ENCODE results near the gene ACOT11. TPM values are rescaled to one million over a fixed set of nuclear protein-coding genes. Genes with fewer than 3 reads are reported as not detected.

Gene ACOT11
- polyA plus RNA-seq, 1 donor from 2014 or later: not detected

DNA sequence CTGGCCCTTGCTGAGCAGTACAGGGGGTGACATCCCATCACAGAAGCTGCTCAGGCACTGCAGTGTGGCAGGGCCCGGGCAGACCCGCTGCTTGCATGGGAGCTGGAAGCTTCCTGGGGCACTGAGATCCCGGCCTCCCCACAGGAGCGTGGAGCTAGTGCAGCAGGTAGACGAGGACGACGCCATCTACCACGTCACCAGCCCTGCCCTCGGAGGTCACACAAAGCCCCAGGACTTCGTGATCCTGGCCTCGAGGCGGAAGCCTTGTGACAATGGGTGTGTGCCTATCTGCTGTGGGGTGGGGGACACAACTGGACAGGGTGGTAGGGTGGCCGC lies 58.9 kb downstream of the ACOT11 start:
- Histone ChIP-seq H3F3A (ENCODE audit: insufficient read depth, low read length, poor library complexity, severe bottlenecking) (no peaks in the 10 kb centered on the region), H3K9ac (ENCODE audit: low read length) (no peak overlapping the region), H3K79me2 (replicated peaks; ENCODE audit: insufficient read depth, low read length) (no peaks in the 10 kb centered on the region), H2AFZ (ENCODE audit: low read depth, low read length) (no peak overlapping the region), H3K4me3 (ENCODE audit: low read length) (no peak overlapping the region), H4K20me1 (ENCODE audit: insufficient read depth) (no peaks in the 10 kb centered on the region), H3K4me2 (ENCODE audit: low read length) (no peak overlapping the region), H3K27ac (ENCODE audit: low read length) (no peak overlapping the region), H3K9me2 (ENCODE audit: insufficient read depth, low read length) (no peaks in the 10 kb centered on the region), H3K36me3 (ENCODE audit: insufficient read depth, low read length) (no peaks in the 10 kb centered on the region), H3K9me3 (ENCODE audit: low read length) (no peaks in the 10 kb centered on the region), H3K27me3 (ENCODE audit: insufficient read depth, low read depth, low read length) (no peaks in the 10 kb centered on the region)
- TF ChIP-seq SMC3 (conservative IDR thresholded peaks at IDR 0.05; ENCODE audit: poor library complexity) (no peak), MXI1 (conservative IDR thresholded peaks at IDR 0.05; ENCODE audit: poor library complexity, severe bottlenecking) (no peak), EP300 (conservative IDR thresholded peaks at IDR 0.05; ENCODE audit: poor library complexity, severe bottlenecking) (no peak), POLR2AphosphoS5 (IDR thresholded peaks at IDR 0.05) (no peak), TAF1 (IDR thresholded peaks at IDR 0.05; ENCODE audit: low read depth) (no peak), RAD21 (conservative IDR thresholded peaks at IDR 0.05) (no peak), EZH2 (IDR thresholded peaks at IDR 0.05; ENCODE audit: borderline replicate concordance, insufficient read depth, low read length, poor library complexity, severe bottlenecking) (no peak)
- TF ChIP-seq, protein P1, sequence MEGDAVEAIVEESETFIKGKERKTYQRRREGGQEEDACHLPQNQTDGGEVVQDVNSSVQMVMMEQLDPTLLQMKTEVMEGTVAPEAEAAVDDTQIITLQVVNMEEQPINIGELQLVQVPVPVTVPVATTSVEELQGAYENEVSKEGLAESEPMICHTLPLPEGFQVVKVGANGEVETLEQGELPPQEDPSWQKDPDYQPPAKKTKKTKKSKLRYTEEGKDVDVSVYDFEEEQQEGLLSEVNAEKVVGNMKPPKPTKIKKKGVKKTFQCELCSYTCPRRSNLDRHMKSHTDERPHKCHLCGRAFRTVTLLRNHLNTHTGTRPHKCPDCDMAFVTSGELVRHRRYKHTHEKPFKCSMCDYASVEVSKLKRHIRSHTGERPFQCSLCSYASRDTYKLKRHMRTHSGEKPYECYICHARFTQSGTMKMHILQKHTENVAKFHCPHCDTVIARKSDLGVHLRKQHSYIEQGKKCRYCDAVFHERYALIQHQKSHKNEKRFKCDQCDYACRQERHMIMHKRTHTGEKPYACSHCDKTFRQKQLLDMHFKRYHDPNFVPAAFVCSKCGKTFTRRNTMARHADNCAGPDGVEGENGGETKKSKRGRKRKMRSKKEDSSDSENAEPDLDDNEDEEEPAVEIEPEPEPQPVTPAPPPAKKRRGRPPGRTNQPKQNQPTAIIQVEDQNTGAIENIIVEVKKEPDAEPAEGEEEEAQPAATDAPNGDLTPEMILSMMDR (IDR thresholded peaks at IDR 0.05; ENCODE audit: poor library complexity, severe bottlenecking): no peak
- TF ChIP-seq, protein P2, sequence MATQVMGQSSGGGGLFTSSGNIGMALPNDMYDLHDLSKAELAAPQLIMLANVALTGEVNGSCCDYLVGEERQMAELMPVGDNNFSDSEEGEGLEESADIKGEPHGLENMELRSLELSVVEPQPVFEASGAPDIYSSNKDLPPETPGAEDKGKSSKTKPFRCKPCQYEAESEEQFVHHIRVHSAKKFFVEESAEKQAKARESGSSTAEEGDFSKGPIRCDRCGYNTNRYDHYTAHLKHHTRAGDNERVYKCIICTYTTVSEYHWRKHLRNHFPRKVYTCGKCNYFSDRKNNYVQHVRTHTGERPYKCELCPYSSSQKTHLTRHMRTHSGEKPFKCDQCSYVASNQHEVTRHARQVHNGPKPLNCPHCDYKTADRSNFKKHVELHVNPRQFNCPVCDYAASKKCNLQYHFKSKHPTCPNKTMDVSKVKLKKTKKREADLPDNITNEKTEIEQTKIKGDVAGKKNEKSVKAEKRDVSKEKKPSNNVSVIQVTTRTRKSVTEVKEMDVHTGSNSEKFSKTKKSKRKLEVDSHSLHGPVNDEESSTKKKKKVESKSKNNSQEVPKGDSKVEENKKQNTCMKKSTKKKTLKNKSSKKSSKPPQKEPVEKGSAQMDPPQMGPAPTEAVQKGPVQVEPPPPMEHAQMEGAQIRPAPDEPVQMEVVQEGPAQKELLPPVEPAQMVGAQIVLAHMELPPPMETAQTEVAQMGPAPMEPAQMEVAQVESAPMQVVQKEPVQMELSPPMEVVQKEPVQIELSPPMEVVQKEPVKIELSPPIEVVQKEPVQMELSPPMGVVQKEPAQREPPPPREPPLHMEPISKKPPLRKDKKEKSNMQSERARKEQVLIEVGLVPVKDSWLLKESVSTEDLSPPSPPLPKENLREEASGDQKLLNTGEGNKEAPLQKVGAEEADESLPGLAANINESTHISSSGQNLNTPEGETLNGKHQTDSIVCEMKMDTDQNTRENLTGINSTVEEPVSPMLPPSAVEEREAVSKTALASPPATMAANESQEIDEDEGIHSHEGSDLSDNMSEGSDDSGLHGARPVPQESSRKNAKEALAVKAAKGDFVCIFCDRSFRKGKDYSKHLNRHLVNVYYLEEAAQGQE (IDR thresholded peaks at IDR 0.05; ENCODE audit: borderline replicate concordance): no peak

DNA sequence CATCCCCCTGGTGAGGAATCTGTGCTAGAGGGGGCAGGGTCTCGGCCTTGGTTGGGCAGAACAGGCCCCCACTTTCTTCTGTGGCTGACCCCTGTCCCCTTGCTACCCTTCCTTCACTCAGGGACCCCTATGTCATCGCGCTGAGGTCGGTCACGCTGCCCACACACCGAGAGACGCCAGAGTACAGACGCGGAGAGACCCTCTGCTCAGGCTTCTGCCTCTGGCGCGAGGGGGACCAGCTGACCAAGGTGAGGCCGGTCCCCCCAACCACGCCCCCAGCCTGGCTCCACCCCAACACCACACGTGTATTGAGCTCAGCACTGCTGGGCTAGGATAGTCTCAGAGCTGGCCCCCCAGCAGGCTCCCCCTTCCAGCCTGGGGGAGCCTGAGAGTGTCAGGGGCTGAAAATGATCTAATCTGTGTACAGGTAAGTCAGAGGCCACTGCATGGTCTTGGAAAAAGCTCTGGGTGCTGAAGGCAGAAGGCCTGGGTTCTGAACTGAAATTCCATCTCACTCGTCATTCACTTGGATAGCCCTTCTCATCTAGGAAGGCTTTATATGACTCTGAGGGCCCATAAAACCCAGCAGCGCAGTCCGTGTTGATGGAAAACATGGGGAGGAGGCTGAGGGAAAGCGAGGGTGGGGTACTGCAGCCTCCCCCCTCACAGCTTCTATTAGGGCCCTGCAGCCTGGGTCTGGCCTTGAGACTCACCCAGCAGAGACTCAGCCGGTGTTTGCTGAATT lies 60.0 kb downstream of the ACOT11 start:
- Histone ChIP-seq H3K36me3 (ENCODE audit: insufficient read depth, low read length) (no peaks in the 10 kb centered on the region), H3K9me3 (ENCODE audit: low read length) (no peaks in the 10 kb centered on the region), H4K20me1 (ENCODE audit: insufficient read depth) (no peaks in the 10 kb centered on the region), H2AFZ (ENCODE audit: low read depth, low read length) (no peak overlapping the region), H3K4me2 (ENCODE audit: low read length) (no peak overlapping the region), H3F3A (ENCODE audit: insufficient read depth, low read length, poor library complexity, severe bottlenecking) (no peaks in the 10 kb centered on the region), H3K79me2 (replicated peaks; ENCODE audit: insufficient read depth, low read length) (no peaks in the 10 kb centered on the region), H3K9me2 (ENCODE audit: insufficient read depth, low read length) (no peaks in the 10 kb centered on the region), H3K27ac (ENCODE audit: low read length) (no peak overlapping the region), H3K9ac (ENCODE audit: low read length) (no peak overlapping the region), H3K4me3 (ENCODE audit: low read length) (no peak overlapping the region), H3K27me3 (ENCODE audit: insufficient read depth, low read depth, low read length) (no peaks in the 10 kb centered on the region)
- TF ChIP-seq, protein P2 (IDR thresholded peaks at IDR 0.05; ENCODE audit: borderline replicate concordance): no peak
- TF ChIP-seq RAD21 (conservative IDR thresholded peaks at IDR 0.05) (no peak), EP300 (conservative IDR thresholded peaks at IDR 0.05; ENCODE audit: poor library complexity, severe bottlenecking) (no peak), MXI1 (conservative IDR thresholded peaks at IDR 0.05; ENCODE audit: poor library complexity, severe bottlenecking) (no peak), TAF1 (IDR thresholded peaks at IDR 0.05; ENCODE audit: low read depth) (no peak), POLR2AphosphoS5 (IDR thresholded peaks at IDR 0.05) (no peak), SMC3 (conservative IDR thresholded peaks at IDR 0.05; ENCODE audit: poor library complexity) (no peak), EZH2 (IDR thresholded peaks at IDR 0.05; ENCODE audit: borderline replicate concordance, insufficient read depth, low read length, poor library complexity, severe bottlenecking) (no peak)
- TF ChIP-seq, protein P1 (IDR thresholded peaks at IDR 0.05; ENCODE audit: poor library complexity, severe bottlenecking): no peak

Data from neural cell (in vitro differentiated cells).